Measurements from ENCODE around the gene SPRY4. TPM values are rescaled to one million over a fixed set of nuclear protein-coding genes. Genes with fewer than 3 reads are reported as not detected.
A peak's percentile ranks its signal among the peaks of the same experiment; 100 is the strongest.

SPRY4 gene
- total RNA-seq, 3 donors from 2014 or later, result 13.0 to 18.0 (median 14.5) TPM

- no peak for DNase-seq (ENCODE audit: low spot score in 2 of 2)
- TF ChIP-seq POLR2A (IDR thresholded peaks at IDR 0.05), result no peak
- TF ChIP-seq POLR2AphosphoS5 (IDR thresholded peaks at IDR 0.05), result no peak
- TF ChIP-seq CTCF (IDR thresholded peaks at IDR 0.05), result no peak
- Histone ChIP-seq H3K4me1 (peaks cover 5 to 17% of the 10 kb centered on the region in 2 donors), H3K36me3 (no peaks in the 10 kb centered on the region), H3K9me3 (no peaks in the 10 kb centered on the region), H3K27ac (peak overlapping the region; percentile 31 to 69), H3K4me3 (peak overlapping the region in 2 of 3 donors; percentile 21 to 53), H3K27me3 (no peaks in the 10 kb centered on the region)
- intact Hi-C loops (cut with DNase I; ENCODE audit: low total_unique reads), result no loop called here
Observed at GRCh38 chr5:142319560-142320429, 5.0 kb downstream of the SPRY4 start.

DNA sequence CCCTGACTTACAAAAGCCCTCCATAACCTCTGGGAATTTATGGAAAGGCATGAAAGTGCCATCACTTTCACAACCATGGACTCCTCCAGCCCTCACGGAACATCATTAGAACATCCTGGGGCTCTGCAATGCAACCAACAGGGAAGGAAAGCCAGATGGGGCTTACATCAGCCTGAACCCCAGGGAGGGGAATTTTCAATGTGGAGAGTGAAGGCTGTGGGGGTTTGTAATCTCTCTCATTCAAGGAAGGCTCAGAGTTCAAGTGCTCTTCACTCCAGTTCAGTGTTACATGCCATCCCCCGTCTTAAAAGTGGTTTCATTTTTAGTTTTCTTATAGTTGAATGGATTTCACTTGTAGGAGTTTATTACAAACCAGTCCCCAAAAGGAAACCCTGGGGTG is 5.7 kb downstream of the SPRY4 start:
- Histone ChIP-seq H3K4me1 (peaks cover 5 to 17% of the 10 kb centered on the region in 2 donors), H3K9me3 (no peaks in the 10 kb centered on the region), H3K4me3 (peak overlapping the region in 2 of 3 donors; percentile 7 to 53), H3K27ac (peak overlapping the region; percentile 18 to 69), H3K27me3 (no peaks in the 10 kb centered on the region), H3K36me3 (no peaks in the 10 kb centered on the region)
- intact Hi-C loops (cut with DNase I; ENCODE audit: low total_unique reads), result no loop called here
- no peak for TF ChIP-seq POLR2A (IDR thresholded peaks at IDR 0.05)
- no peak for TF ChIP-seq CTCF (IDR thresholded peaks at IDR 0.05)
- TF ChIP-seq POLR2AphosphoS5 (IDR thresholded peaks at IDR 0.05), result no peak
- DNase-seq (ENCODE audit: low spot score in 2 of 2), result no peak

DNA sequence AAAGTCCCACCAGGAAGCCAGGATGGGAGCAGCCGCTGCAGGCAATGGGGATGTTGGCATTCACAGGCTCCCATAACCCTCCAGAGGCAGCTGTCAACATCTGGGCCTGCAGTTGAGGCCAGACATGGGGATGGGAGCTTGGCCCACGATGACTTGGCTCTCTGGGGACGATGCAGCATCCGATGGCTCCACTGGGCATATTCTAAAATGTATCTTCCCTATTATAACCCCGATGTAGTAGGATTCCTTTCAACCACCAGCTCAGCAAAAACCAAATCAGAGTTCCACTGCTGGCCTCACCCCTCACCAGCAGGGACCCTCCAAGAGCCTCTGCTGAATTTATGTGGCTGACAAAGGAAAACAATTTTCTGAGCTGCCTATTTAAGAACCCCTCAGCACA is 7.1 kb downstream of the SPRY4 start:
- intact Hi-C loops (cut with DNase I; ENCODE audit: low total_unique reads), result no loop called here
- Histone ChIP-seq H3K27me3 (no peaks in the 10 kb centered on the region), H3K36me3 (no peaks in the 10 kb centered on the region), H3K9me3 (no peaks in the 10 kb centered on the region), H3K4me3 (no peak overlapping the region), H3K4me1 (peaks cover 0 to 17% of the 10 kb centered on the region in 2 donors), H3K27ac (peak overlapping the region; percentile 4 to 58)
- no peak for TF ChIP-seq CTCF (IDR thresholded peaks at IDR 0.05)
- no peak for DNase-seq (ENCODE audit: low spot score in 2 of 2)

DNA sequence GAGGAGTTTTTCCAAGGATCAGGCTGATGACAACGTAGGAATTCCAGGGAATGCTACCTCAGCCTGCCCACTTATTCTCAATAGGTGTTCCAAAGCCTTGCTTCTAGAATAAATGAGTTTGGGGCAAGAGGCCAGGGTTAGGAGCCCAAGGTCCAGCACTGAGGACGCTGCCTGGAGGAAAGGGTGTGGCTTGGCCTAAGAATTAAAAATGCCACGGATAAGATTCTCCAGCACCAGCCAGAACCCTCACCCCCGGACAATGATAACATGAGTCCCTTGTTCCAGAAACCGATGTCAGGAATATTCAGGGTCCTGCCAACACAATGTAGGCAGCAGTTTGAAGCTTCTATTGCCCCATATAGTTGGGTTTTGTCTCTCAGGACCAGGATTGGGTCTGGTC is 7.6 kb downstream of the SPRY4 start:
- TF ChIP-seq POLR2AphosphoS5 (IDR thresholded peaks at IDR 0.05), result no peak
- TF ChIP-seq CTCF (IDR thresholded peaks at IDR 0.05), result no peak
- no peak for TF ChIP-seq POLR2A (IDR thresholded peaks at IDR 0.05)
- no peaks in the 10 kb centered on the region for H3K27me3 ChIP-seq
- H3K9me3 ChIP-seq, result no peaks in the 10 kb centered on the region
- no peaks in the 10 kb centered on the region for H3K36me3 ChIP-seq
- no peak overlapping the region for H3K4me3 ChIP-seq
- no peak for DNase-seq (ENCODE audit: low spot score in 2 of 2)
- peak overlapping the region; percentile 25 to 58 for H3K27ac ChIP-seq
- intact Hi-C loops (cut with DNase I; ENCODE audit: low total_unique reads), result no loop called here
- peaks cover 0 to 17% of the 10 kb centered on the region in 2 donors for H3K4me1 ChIP-seq

GRCh38 chr5:142316681-142317080 is 8.1 kb downstream of the SPRY4 start:
- DNase-seq (ENCODE audit: low spot score in 2 of 2), result no peak
- TF ChIP-seq POLR2AphosphoS5 (IDR thresholded peaks at IDR 0.05) (no peak), CTCF (IDR thresholded peaks at IDR 0.05) (no peak), POLR2A (IDR thresholded peaks at IDR 0.05) (no peak)
- intact Hi-C loops (cut with DNase I; ENCODE audit: low total_unique reads), result no loop called here
- Histone ChIP-seq H3K36me3 (no peaks in the 10 kb centered on the region), H3K4me1 (peaks cover 0 to 17% of the 10 kb centered on the region in 2 donors), H3K27me3 (no peaks in the 10 kb centered on the region), H3K9me3 (no peaks in the 10 kb centered on the region), H3K27ac (peak overlapping the region; percentile 25 to 58), H3K4me3 (no peak overlapping the region)
